IMR-90 (cell line): Measurements from ENCODE around the gene F5.

Experiments
- CTCF ChIP-seq: conservative IDR thresholded peaks from 2 replicates; pipeline ENCODE4 v1.5.1; 2012; ENCODE audit warnings: mild to moderate bottlenecking, low read depth, low read length, improper control_type of control experiment
- FOS ChIP-seq: fragments of 150-350 bp; IDR thresholded peaks from 2 replicates; pipeline ENCODE4 v1.6.1; 2016; ENCODE audit warnings: low read depth, low read length
- MXI1 ChIP-seq: IDR thresholded peaks from 2 replicates; pipeline ENCODE4 v1.6.1; 2012; ENCODE audit warnings: low read depth, mild to moderate bottlenecking, low read length, moderate library complexity, borderline replicate concordance
- POLR2A ChIP-seq: IDR thresholded peaks from 2 replicates; pipeline ENCODE4 v1.6.1; 2012; ENCODE audit warnings: mild to moderate bottlenecking, low read depth, low read length

- no peak for TF ChIP-seq CTCF
- no peak for TF ChIP-seq POLR2A
- TF ChIP-seq FOS, result no peak
- no peak for TF ChIP-seq MXI1
Measured at GRCh38 chr1:169468982-169469381, 117.3 kb downstream of the F5 start.
